Testis (tissue), 2 donors: ENCODE results near the gene TRPC4AP.

Experiments used
- POLR2A ChIP-seq: fragments of 450-650 bp; IDR thresholded peaks from one replicate; pipeline ENCODE4 v1.6.1; 2017; ENCODE audit warnings: antibody characterized with exemption, mild to moderate bottlenecking, moderate library complexity
- TF ChIP-seq, protein P1 (sequence below), 3 experiments: fragments of 450-650 bp in 2 of 3; fragments of 200-600 bp in 1 of 3; sonication (generic) in 1 of 3; IDR thresholded peaks; one replicate each; pipeline ENCODE4 v1.5.1; 2016 to 2019; ENCODE audit warnings: antibody characterized with exemption in 3 of 3, mild to moderate bottlenecking in 2 of 3, moderate library complexity in 1 of 3

GRCh38 chr20:34986311-34987287 is 106.0 kb downstream of the TRPC4AP start:
- no peak for TF ChIP-seq POLR2A
- TF ChIP-seq, protein P1, sequence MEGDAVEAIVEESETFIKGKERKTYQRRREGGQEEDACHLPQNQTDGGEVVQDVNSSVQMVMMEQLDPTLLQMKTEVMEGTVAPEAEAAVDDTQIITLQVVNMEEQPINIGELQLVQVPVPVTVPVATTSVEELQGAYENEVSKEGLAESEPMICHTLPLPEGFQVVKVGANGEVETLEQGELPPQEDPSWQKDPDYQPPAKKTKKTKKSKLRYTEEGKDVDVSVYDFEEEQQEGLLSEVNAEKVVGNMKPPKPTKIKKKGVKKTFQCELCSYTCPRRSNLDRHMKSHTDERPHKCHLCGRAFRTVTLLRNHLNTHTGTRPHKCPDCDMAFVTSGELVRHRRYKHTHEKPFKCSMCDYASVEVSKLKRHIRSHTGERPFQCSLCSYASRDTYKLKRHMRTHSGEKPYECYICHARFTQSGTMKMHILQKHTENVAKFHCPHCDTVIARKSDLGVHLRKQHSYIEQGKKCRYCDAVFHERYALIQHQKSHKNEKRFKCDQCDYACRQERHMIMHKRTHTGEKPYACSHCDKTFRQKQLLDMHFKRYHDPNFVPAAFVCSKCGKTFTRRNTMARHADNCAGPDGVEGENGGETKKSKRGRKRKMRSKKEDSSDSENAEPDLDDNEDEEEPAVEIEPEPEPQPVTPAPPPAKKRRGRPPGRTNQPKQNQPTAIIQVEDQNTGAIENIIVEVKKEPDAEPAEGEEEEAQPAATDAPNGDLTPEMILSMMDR (IDR thresholded peaks at IDR 0.05): no peak
